Progenitor cell of endocrine pancreas (in vitro differentiated cells): ENCODE results near the gene KLHDC7B. TPM values are rescaled to one million over a fixed set of nuclear protein-coding genes. Genes with fewer than 3 reads are reported as not detected.
"Not testable (repeated sequence)": the region's sequence is repeated elsewhere in the genome, so short reads cannot be mapped to it uniquely, and the experiment has no call there.

ENCODE experiments used
- DNase-seq: peaks from one replicate; pipeline ENCODE4 v3.0.0; 2021; ENCODE audit warnings: low spot score; ENCODE audit not compliant: unreplicated experiment
- H3K27ac Mint-ChIP-seq: 2 replicates; pipeline ENCODE4 v1.8.0; 2021; ENCODE audit warnings: mild to moderate bottlenecking, moderate library complexity, mixed read lengths
- H3K27me3 Mint-ChIP-seq: 2 replicates; pipeline ENCODE4 v1.8.0; 2021; ENCODE audit warnings: mixed read lengths
- H3K36me3 Mint-ChIP-seq: 2 replicates; pipeline ENCODE4 v1.8.0; 2022; ENCODE audit warnings: mixed read lengths; ENCODE audit not compliant: insufficient read depth
- H3K4me1 Mint-ChIP-seq: 2 replicates; pipeline ENCODE4 v1.8.0; 2021; ENCODE audit warnings: low read depth, mixed read lengths
- H3K4me3 Mint-ChIP-seq: 2 replicates; pipeline ENCODE4 v1.8.0; 2021; ENCODE audit warnings: low read depth, mild to moderate bottlenecking, moderate library complexity, mixed read lengths
- H3K9me3 Mint-ChIP-seq: 2 replicates; pipeline ENCODE4 v1.8.0; 2021; ENCODE audit warnings: low read depth, mixed read lengths
- total RNA-seq: library from RNA; stranded (reverse); gene quantifications from 2 replicates; pipeline ENCODE4 v1.2.1, GENCODE V29; 2021
- TF ChIP-seq, protein P1 (sequence below): fragments of 200-600 bp; sonication (generic); IDR thresholded peaks from one replicate; pipeline ENCODE4 v1.5.0; 2021; ENCODE audit warnings: antibody characterized with exemption, mild to moderate bottlenecking; ENCODE audit not compliant: unreplicated experiment

KLHDC7B gene
- total RNA-seq, 1 donor from 2014 or later = not detected

DNA sequence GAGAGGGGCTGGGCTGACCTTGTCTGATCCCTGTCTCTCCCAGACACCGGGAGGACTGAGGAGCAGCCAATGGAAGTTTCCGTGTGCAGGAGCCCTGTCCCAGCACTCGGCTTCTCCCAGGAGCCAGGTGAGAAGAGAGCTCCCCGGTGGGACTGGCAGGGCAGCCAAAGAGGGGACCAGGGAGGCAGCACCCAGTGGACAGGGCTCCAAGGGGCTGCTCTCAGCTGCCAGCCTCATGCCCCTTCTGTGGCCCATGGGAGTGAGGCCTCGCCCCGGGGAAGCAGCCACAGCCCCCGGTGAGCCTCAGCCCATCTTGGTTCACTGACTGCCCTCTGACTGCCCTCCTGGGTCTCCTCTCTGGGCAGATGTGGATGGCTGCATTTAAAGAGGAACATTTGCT, 27.1 kb upstream of the KLHDC7B start:
- H3K36me3 Mint-ChIP-seq = peaks cover 2% of the 10 kb centered on the region
- H3K9me3 Mint-ChIP-seq = no peaks in the 10 kb centered on the region
- no peak overlapping the region for H3K27ac Mint-ChIP-seq
- no peaks in the 10 kb centered on the region for H3K4me1 Mint-ChIP-seq
- no peak overlapping the region for H3K4me3 Mint-ChIP-seq
- no peak for DNase-seq
- TF ChIP-seq, protein P1, sequence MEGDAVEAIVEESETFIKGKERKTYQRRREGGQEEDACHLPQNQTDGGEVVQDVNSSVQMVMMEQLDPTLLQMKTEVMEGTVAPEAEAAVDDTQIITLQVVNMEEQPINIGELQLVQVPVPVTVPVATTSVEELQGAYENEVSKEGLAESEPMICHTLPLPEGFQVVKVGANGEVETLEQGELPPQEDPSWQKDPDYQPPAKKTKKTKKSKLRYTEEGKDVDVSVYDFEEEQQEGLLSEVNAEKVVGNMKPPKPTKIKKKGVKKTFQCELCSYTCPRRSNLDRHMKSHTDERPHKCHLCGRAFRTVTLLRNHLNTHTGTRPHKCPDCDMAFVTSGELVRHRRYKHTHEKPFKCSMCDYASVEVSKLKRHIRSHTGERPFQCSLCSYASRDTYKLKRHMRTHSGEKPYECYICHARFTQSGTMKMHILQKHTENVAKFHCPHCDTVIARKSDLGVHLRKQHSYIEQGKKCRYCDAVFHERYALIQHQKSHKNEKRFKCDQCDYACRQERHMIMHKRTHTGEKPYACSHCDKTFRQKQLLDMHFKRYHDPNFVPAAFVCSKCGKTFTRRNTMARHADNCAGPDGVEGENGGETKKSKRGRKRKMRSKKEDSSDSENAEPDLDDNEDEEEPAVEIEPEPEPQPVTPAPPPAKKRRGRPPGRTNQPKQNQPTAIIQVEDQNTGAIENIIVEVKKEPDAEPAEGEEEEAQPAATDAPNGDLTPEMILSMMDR = no peak
- H3K27me3 Mint-ChIP-seq = no peaks in the 10 kb centered on the region

DNA sequence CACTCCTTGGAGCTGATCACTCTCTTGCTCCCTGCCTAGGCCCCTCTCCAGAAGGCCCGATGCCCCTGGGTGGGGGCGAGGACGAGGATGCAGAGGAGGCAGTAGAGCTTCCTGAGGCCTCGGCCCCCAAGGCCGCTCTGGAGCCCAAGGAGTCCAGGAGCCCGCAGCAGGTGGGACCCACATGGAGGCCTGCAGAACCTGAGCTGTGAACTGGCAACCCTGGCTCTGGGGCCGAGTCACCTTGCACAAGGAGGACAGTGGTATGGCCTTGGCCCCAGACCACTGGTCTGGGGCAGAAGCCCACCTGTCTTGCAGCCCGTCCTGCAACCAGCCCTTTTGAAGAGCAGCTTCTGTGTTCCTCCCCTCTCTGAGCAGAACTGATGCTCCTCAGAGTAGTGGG, 26.5 kb upstream of the KLHDC7B start:
- Mint-ChIP-seq H3K27ac (no peak overlapping the region), H3K27me3 (no peaks in the 10 kb centered on the region), H3K36me3 (peaks cover 2% of the 10 kb centered on the region), H3K4me3 (no peak overlapping the region), H3K9me3 (no peaks in the 10 kb centered on the region), H3K4me1 (no peaks in the 10 kb centered on the region)
- DNase-seq = no peak
- TF ChIP-seq, protein P1 = no peak

DNA sequence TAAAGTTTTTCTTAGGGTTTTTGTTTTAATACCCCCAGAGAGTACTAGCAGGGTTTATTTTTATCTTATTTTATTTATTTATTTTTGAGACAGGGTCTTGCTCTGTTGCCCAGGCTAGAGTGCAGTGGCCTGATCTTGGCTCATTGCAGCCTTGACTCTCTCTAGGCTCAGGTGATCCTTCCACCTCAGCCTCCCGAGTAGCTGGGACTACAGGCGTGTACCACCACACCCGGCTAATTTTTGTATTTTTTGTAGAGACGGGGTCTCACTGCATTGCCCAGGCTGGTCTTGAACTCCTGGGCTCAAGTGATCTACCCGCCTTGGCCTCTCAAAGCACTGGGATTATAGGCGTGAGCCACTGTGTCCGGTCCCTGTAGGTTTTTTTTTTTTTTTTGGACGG, 25.5 kb upstream of the KLHDC7B start:
- H3K27me3 Mint-ChIP-seq, DNase-seq, H3K4me3 Mint-ChIP-seq, H3K9me3 Mint-ChIP-seq, H3K27ac Mint-ChIP-seq, H3K36me3 Mint-ChIP-seq, H3K4me1 Mint-ChIP-seq: not testable (repeated sequence)

DNA sequence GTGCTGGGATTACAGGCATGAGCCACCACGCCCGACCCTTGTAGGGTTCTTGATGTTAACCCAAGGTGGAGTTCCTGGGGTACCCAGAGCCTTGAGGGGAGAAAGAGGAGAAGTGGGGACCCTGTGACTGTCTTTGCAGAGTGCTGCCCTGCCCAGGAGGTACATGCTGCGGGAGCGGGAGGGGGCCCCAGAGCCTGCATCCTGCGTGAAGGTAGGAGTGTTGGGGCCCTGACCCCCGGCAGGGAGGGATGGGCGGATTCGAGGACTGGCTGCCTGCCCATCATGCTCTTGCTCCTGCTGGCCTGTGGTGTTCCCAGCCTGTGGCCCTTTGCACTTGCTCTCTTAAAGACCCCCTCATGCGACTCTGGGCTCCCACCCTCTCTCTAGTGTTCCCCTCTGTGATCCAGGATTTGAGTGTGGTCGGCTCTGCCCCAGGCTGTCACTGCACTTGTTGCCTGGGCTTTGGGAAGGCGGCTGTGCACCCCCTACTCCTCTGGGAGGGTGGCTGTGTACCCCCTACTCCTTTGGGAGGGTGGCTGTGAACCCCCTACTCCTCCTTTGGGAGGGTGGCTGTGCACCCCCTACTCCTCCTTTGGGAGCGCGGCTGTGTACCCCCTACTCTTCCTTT, 24.8 kb upstream of the KLHDC7B start:
- Mint-ChIP-seq H3K4me1 (peaks cover 6% of the 10 kb centered on the region), H3K27ac (no peak overlapping the region), H3K27me3 (no peaks in the 10 kb centered on the region), H3K9me3 (no peaks in the 10 kb centered on the region), H3K36me3 (peaks cover 4% of the 10 kb centered on the region), H3K4me3 (no peak overlapping the region)
- TF ChIP-seq, protein P1 = no peak
- DNase-seq = no peak

DNA sequence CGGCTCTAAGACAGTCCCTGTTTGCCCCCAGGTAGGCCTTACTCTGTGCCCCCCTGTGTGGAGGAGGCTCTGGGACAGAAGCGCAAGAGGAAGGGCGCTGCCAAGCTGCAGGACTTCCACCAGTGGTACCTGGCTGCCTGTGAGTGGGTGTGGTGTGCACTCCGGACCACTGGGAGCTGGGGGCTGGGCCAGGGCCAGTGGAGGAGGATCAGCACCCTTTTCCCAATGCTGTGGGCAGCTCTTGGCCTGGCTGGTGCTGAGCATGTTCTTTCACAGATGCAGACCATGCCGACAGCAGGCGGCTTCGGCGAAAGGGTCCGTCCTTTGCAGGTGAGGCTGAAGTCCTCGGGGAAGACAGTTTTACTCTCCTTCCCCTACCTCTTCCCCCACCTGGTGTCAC, 24.0 kb upstream of the KLHDC7B start:
- DNase-seq = no peak
- Mint-ChIP-seq H3K4me3 (no peak overlapping the region), H3K27me3 (no peaks in the 10 kb centered on the region), H3K27ac (no peak overlapping the region), H3K36me3 (peaks cover 4% of the 10 kb centered on the region), H3K4me1 (peaks cover 8% of the 10 kb centered on the region), H3K9me3 (no peaks in the 10 kb centered on the region)
- TF ChIP-seq, protein P1 = no peak

DNA sequence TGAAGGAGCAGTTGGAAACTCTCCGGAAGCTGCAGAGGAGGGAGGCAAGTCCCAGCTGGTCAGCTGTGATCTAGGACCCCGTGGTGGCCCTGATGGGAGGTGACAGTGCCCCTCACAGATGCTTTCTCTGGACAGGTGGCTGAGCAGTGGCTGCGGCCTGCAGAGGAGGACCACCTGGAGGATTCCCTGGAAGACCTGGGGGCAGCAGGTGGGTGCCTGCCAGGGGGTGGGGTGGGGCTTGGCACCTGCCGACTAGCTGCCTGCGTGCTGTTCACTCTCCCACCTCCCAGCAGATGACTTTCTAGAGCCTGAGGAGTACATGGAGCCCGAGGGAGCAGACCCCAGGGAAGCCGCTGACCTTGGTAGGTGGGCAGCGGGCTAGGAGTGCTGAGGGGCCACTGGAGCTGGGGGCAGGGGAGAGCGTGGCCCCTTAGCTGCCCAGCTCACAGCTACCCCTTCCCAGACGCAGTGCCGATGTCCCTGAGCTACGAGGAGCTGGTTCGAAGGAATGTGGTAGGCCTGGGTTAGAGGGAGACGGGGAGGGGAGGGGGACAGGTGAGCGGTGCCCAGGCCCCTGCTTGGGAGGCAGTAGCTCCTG, 23.4 kb upstream of the KLHDC7B start:
- peaks cover 11% of the 10 kb centered on the region for H3K4me1 Mint-ChIP-seq
- no peak for DNase-seq
- TF ChIP-seq, protein P1 = no peak
- H3K27ac Mint-ChIP-seq = no peak overlapping the region
- H3K9me3 Mint-ChIP-seq = no peaks in the 10 kb centered on the region
- H3K36me3 Mint-ChIP-seq = peaks cover 4% of the 10 kb centered on the region
- no peaks in the 10 kb centered on the region for H3K27me3 Mint-ChIP-seq
- no peak overlapping the region for H3K4me3 Mint-ChIP-seq
